Stimulated activated CD8-positive, alpha-beta memory T cell treated with anti-CD3 and anti-CD28 coated beads, Interleukin-4, amount 100 ng/mL, for 4 hours (primary cell): ENCODE results near the gene ROR1.
A peak's percentile ranks its signal among the peaks of the same experiment; 100 is the strongest.

Source experiments
- DNase-seq, 2 donors: peaks; one replicate each; pipeline ENCODE4 v3.0.0-alpha.2; 2020; ENCODE audit warnings: low read depth in 2 of 2, low spot score in 1 of 2

ROR1 gene

GRCh38 chr1:63880958-63881576, 107.2 kb downstream of the ROR1 start:
- no peak for DNase-seq

GRCh38 chr1:63882048-63882704, 108.4 kb downstream of the ROR1 start:
- no peak for DNase-seq

GRCh38 chr1:63883494-63884235, 109.8 kb downstream of the ROR1 start:
- DNase-seq: no peak

GRCh38 chr1:63884486-63884885, 110.7 kb downstream of the ROR1 start:
- DNase-seq: no peak

- no peak for DNase-seq
Measured at GRCh38 chr1:63885899-63886298, 112.1 kb downstream of the ROR1 start.

GRCh38 chr1:63886340-63886739, 112.5 kb downstream of the ROR1 start:
- DNase-seq: no peak

- DNase-seq: no peak
Measured at GRCh38 chr1:63887809-63888208, 114.0 kb downstream of the ROR1 start.

GRCh38 chr1:63888984-63889383, 115.2 kb downstream of the ROR1 start:
- DNase-seq: no peak

- no peak for DNase-seq
Measured at GRCh38 chr1:63890468-63890867, 116.7 kb downstream of the ROR1 start.

- DNase-seq: no peak
Measured at GRCh38 chr1:63891060-63891690, 117.4 kb downstream of the ROR1 start.

- DNase-seq: peak in 1 of 2 donors; percentile 1
Measured at GRCh38 chr1:63892632-63893395, 119.0 kb downstream of the ROR1 start.

GRCh38 chr1:63893976-63894375, 120.2 kb downstream of the ROR1 start:
- no peak for DNase-seq

GRCh38 chr1:63894627-63895265, 120.9 kb downstream of the ROR1 start:
- DNase-seq: no peak

GRCh38 chr1:63896755-63897154, 122.9 kb downstream of the ROR1 start:
- DNase-seq: no peak

- DNase-seq: no peak
Measured at GRCh38 chr1:63898428-63899196, 124.8 kb downstream of the ROR1 start.

- no peak for DNase-seq
Measured at GRCh38 chr1:63901094-63901493, 127.3 kb downstream of the ROR1 start.

- DNase-seq: no peak
Measured at GRCh38 chr1:63902844-63903589, 129.2 kb downstream of the ROR1 start.

GRCh38 chr1:63903947-63904610, 130.3 kb downstream of the ROR1 start:
- DNase-seq: no peak

GRCh38 chr1:63904826-63905225, 131.0 kb downstream of the ROR1 start:
- DNase-seq: no peak
